GM21381 (cell line): ENCODE measurements around the gene GABBR2.
A peak's percentile ranks its signal among the peaks of the same experiment; 100 is the strongest.
"Not testable (repeated sequence)": the region's sequence is repeated elsewhere in the genome, so short reads cannot be mapped to it uniquely, and the experiment has no call there.

Source experiments
- ATAC-seq: cut with Tn5 transposase; IDR thresholded peaks from one replicate; pipeline ENCODE4 v1.9.1; 2021; ENCODE audit warnings: mild to moderate bottlenecking, moderate library complexity; ENCODE audit not compliant: unreplicated experiment

The GABBR2 gene

DNA sequence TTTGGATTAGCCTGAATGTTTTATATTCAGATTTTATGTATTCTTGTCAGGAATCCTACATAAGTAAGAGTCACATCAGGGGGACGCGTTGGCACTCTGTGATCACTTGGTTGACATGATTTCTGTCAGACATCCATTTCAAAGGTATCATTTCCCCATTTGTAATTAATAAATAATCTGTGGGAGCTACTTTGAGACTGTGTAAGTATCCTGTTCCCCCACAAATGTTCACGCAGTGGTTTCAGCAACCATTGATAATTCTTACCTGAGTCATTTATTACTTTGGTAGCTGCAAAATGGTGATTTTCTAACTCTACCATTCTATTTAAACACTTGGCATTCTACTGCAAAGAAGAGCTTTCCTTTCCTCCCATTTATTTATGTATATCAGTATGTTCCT, 396.4 kb downstream of the GABBR2 start:
- ATAC-seq = peak; percentile 62

DNA sequence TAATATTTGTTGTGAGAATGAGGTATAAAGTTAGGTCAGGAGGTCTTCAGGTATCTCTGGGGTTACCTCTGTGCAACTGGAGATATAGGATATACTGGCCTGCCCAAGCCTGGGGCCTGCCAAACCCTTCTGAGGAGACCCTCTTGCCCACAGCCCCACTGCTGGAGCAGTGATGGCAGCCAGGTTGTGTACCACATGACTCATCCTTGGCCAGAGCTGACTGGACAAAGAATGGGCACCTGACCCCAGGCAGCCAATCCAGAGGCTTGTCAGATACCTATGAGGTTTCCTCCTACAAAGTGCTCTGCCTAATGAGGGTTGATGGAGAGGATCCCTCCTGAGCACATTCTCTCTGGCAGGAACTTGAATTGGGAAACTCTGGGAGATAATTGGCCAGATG, 397.2 kb downstream of the GABBR2 start:
- ATAC-seq = no peak

DNA sequence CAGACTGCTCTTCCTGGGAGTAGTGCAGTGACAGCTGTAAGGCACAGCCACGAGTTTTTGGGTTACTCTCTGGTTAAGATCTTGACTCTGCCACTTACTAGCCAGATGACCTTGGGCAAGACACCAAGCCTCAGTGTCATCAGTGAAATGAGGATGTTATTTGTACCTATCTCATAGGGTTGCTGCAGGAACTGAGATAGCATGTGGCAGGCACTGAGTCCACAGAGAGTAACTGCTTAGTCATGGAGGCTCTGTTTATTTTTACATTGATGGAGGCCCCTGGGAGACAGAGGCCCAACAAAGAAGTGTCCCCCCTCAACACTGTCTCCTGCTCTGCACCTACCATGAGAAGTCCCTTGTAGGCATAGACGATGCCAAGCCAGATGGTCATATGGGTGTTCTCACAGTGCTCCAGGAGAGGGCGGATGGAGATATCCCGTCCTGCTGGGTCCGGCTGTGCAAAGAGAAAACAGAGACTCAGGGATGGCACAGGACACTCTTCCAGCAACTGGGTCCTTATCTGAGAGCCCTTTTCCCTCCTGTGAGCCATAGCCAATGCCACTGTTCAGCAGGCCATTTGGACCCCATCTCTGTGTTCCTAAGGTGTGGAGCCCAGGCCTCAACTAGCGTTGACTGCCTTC, 397.9 kb downstream of the GABBR2 start:
- ATAC-seq = no peak

DNA sequence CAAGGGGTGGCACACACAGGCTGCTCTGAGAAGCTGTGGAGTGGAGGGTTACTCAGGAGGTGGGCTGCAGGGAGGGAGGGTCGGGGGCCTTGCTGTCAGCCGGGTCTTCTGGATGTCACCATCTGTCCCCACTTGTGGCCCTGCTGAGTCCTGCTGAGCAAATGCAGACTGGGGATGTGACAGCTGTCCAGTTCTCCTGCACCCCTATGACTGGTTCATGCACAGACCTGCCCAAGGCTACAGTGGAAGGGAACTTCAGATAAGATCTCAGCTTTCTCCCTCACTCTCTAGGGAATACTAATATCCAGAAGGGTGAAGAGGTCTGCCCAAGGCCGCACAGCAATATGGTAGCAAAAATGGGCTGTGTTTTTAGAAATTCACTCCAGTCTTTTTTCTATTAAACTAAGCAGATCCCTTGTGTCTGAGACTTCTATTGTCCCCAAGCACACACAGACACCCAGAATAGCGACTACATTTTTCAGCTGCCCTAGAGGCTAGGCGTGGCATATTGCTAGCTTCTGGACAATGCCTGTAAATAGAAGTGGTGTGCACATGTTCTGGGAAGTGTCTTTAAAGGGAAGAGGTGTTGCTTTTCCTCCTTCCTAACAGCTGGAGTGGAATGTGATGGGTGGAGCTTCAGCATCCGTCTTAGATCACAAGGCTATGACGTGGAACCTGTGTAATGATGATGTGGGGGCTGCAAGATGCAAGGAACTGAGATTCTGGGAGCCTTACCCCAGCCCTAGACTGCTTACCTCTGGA, 402.2 kb downstream of the GABBR2 start:
- ATAC-seq = no peak

DNA sequence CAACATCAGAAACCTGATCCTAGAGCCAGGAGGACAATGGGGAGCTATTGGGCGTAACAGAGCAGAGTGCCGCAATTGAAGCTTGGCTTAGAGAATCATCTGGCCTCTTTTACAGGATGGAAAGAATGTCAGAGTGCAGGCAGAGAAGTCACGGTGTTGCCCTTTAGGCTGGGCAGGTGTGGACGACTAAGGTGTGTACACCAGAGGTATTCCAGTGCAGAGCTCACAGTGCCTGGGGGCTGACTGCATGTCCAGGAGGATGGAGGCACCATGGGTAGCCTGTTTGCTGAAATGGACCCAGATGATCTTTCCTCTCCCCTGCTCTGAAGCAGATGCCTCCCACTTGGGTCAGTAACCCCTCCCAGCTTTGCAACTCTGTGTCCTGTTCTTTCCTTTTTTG, 404.4 kb downstream of the GABBR2 start:
- no peak for ATAC-seq

DNA sequence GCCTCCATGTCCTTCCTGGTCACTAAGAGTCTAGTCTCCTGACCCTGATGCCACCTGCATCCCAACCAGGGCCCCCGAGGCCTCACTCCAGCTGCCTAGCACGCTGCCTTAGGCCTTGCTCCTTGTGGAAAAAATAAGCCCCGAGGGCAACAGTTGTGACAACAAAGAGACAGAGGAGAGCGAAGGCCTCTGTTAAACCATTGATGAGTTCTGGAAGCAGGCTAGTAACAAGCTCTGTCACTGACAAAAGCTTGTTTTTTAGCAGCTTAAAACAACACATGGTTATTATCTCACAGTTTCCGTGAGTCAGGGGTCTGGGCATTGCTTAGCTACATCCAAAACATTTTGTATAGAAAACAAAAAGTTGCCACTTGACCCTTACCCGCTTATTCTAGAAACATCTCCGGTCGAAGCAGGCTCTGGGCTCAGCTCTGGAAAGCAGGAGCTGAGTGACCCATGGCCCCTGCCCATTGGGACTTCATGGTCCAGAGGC, 405.1 kb downstream of the GABBR2 start:
- no peak for ATAC-seq

DNA sequence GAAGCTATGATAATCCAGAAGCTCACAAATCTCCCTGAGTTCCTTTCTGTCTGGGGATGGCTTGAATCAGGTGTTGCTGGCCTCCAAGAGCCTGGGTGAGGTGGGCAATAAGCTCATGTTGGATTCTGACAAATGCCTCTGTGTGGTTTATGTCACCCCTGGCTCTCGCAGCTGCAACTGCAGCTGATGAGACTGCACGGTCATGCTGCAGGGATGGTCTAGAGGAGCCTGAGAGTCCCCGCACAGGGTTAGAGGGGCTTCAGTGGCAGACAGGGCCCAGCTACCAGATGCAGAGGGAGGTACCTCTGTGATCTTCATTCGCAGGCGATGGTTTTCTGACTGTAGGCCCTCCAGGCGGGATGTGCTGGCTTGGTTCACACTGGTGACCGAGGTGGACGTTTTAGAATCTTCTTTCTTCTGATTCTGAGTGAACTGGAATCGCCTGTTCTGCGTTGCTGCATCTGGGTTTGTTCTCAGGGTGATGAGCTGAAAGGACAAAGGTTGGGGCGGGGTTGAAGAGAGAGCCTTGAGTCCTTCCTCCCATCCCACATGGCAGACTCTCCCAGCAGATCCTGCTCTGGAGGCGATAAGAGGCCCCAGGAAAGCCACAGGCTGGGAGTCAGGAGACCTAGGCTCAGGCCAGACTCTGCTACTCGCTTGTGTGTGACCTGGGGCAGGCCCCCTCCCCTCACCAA, 405.6 kb downstream of the GABBR2 start:
- ATAC-seq = no peak

DNA sequence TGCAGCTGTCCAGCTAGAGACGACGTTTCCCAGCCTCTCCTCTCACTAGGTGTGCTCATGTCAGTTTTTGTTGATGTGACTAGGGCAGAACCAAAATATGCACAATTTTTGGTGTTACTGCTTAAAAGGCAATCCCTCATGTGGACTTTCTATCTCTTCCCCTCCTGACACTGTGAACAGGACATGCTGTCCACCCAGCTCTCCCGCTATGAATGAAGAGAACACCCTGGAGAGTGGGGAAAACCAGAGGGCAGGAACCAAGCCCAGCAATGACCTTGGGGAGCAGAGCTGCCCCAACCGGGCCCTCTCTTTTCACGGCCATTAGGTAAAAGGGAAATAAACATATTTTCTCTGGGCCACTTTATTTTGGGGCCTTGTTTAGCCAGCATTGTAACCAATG, 406.6 kb downstream of the GABBR2 start:
- ATAC-seq = no peak

DNA sequence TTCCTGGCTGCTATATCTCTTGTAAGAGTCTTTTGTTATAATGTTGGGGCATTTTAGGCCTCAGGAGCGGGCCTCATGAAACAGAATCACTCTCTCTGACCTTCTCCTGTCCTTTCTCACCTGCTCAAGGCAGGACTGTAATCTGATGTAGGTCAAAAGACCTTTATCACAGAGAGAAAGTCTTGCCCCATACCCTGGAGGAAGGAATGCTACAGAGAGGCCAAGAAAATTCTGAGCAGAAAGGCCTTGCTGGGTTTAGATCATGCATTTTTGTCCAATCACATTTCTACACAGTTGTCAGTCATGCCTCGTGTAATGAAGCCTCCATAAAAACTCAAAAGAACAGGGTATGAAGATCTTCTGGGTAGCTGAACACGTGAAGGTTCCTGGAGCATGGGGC, 408.1 kb downstream of the GABBR2 start:
- ATAC-seq = no peak

DNA sequence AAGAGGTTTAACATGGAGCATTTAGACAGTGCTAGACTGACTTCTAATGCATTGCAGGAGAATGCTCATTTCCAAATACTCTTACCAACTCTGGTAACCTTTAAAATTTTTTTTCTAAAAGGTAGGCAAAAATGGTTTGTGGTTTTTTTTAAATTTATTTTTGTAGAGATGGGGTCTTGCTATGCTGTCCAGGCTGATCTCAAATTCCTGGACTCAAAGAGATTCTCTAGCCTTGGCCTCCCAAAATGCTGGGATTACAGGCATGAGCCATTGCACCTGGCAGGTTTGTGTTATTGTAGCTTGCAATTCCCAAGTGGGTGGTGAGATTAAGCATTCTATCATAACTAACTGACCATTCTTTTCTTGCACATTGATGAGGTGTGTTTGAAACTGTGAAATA, 410.3 kb downstream of the GABBR2 start:
- ATAC-seq = no peak

DNA sequence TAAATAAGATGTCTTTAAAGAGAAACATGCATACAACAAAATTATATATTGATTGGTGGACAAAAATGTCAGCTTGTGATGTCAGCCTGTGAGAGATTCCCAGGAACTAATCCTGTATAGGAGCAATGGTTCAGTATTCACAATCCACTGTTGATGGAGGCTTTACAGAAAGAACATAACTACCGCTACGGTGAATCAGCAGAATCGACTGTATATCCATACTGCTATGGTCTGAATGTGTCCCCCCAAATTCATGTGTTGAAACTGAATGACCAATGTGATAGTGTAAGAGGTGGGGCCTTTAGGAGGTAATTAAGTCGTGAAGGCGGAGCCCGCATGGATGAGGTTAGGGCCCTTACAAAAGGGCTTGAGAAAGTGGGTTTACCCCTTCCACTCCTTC, 412.9 kb downstream of the GABBR2 start:
- no peak for ATAC-seq

DNA sequence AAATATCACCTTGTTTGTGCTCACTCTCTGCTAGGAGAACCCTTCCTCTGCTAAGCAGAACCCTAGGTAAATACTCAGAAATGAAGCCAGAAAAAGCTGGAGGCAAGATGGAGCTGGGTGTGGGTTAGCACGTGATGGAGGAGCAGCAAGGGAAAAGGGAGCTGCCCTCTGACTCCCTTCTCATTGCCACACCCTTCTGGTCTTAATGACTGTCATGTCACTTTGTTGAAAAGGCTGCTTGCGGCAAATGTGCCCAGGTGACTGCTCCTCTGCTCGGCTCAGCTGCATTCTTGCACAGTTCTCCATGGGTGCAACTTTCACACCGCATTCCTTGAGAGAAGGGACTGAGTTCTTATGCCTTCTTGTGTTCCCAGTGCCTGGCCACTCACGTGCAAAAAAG, 416.9 kb downstream of the GABBR2 start:
- ATAC-seq = no peak

DNA sequence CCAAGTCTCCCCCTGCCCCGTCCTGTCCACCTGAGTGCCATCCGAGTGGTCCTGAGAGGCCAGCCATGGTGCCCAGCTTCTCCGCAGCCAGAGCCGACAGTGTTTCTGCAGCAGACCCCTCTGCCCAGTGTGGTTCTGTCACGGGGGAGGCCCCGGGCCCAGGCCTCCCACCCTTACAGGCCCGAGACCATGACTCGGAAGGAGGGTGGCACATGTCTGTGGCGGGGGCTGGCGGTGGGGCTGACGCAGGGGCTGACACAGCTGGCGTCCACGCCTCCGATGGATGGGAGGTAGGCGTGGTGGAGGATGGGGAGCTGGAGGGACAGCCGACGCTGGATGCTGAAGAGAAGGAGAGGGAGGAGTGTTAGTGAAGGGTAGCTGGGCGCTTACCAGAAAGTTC, 418.3 kb downstream of the GABBR2 start:
- no peak for ATAC-seq

DNA sequence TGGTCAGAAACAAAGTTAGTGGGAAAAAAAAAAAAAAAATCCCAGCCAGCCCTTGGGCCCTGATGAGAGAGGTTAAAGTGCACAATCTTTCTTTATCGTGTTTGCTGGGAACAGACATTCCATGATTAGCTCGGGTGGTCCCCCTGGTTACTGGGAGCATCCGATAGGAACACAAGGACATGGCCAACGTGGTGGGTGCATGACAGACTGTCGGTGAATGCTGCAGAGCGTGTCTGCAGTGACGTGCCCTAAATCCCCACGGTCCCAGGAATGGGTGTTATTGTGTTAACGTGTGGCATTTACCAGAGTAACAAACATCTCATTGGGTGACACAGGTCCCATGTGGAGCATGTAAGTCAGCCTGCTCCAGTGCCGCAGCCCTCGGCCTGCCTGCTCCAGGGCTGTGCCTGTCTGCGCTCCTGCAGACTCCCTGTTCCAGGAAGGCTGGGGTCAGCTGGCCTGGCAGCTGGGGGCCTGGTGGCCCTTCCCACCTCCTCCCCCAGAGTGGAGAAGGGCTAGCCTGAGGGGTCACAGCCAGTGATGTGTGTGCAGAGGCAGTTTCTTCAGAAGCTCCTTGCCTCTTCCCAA, 419.0 kb downstream of the GABBR2 start:
- no peak for ATAC-seq

DNA sequence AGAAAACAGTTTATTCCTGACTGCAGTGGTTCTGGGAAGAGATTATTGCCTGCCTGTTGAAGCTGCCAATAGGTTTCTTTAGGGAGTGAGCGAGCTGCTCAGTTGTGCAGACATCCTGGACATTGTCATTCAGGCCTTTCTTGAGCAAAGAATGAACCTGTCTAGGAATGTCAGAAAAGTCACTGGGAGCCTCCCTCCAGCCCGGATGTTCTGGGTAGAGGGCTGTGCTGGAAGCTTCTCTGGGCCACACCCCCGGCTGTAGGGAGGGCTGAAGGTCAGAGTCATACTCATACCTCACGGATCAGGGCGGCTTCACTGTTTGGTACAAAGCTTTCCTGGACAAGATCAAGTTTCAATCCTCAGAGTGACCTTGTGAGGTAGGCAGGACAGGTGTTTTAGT, 419.9 kb downstream of the GABBR2 start:
- no peak for ATAC-seq

DNA sequence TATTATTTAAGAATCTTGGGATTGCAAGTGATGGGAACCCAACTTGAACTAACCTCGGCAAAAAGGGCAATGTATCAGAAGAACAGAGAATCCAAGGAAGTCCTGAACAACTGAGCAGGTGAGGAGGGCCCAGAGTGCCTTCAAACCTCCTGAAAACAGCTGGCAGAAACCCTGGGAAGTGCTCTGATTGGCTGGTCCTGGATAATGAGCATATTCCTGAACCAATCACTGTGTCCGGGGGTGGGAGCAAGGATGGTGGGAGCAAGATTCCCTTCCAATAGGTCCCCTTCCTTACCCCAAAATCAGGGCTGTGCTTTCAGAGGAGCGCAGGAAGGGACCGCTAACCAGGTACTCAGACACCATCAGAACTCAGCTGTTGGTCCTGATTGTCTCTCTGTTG, 421.4 kb downstream of the GABBR2 start:
- ATAC-seq = no peak

DNA sequence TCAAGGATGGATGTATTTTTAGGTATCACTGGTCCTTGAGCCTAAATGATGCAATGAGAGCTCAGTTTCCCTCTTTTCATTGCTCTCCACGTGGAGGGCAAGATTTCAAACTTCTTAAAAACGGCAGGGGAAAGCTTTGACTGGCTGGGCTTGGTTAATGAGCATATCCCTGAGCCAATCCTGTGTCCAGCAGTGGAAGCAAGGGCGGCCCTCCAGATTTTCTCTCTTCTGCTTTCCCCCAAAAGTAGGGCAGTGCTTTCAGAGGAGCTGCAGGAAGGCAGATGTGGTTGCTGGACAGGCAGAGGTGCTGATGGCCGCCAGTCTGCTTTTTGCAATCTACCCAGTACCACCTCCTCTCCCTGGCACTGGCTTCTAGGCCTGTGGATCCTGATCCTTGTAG, 423.3 kb downstream of the GABBR2 start:
- ATAC-seq = no peak

DNA sequence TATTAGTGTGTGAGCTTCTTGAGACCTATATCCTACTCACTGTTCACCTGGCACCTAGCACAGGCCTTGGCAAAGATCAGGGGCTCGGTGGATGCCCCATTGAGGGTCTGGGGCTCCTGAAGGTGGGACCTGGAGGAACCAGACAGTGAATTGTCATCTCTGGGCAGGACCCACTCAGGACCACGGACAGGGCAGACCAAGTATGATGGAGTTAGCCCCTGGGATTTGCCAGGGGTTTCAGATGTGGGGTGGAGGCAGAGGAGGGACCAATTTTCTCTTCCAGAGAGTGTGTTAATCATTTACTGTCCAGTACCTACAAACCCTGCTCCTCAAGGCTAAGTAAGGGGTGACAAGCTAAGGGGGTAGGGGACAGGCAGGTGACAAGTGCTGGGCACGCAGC, 424.0 kb downstream of the GABBR2 start:
- no peak for ATAC-seq

DNA sequence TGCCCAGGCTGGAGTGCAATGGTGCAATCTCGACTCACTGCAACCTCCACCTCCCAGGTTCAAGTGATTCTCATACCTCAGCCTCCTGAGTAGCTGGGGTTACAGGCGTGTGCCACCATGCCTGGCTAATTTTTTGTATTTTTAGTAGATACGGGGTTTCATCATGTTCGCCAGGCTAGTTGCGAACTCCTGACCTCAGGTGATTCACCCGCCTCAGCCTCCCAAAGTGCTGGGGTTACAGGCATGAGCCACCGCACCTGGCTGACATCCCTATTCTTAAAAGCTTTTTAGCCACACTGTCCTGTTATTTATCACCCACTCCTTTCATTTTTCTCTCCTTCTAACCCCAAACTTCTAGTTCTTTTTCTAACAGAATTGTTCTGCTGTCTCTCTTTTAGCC, 425.6 kb downstream of the GABBR2 start:
- not testable (repeated sequence) for ATAC-seq

DNA sequence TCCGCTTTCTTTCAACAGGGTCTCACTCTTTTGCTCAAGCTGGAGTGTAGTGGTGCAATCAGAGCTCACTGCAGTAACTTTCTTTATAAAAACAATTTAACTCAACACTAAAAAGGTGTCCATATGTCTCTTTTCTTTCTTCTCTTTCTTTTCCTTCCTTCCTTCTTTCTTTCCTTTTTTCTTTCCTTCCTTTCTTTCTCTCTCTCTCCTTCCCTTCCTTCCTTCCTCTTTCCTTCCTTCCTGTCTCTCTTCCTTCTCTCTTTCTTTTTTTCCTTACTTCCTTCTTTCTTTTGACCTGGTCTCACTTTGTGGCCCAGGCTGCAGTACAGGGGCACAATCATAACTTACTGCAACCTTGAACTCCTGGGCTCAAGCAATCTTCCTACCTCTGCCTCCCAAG, 427.5 kb downstream of the GABBR2 start:
- no peak for ATAC-seq

DNA sequence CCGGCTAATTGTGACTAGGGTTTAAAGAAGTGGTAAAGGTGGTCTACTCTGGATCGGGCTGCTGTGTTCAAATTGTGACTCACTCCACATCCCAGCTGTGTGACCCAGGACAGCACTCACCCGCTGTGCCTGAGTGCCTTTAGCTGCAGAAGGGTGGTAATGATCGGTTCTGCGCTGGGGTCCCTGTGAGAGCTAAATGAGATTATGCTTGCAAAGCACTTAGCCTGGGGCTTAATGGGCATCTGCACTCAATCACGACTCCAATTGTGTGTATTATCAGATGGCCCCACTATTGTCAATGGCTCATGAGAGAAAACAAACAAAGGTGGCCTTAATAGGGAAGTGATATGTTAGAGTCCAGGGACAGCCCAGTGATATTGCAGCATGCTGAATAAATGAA, 428.2 kb downstream of the GABBR2 start:
- ATAC-seq = no peak

DNA sequence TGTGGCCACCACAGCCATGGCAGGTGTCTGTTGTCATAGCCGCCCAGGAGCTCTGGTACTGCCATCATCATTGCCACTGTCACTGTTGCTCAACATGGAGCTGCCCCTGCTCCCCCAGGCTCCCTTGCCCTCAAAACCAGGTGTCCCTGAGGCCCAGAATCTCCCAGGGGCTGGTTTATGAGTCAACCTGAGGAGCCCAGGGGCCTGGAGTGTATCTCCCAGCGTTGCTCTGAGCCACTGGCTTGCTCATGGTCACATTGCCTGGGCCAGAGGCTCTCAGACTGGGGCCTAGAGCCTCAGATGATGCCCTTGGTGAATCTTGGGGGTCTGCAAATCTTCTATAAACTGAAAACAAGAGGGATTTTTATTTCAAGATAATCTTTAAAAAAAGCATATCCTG, 428.6 kb downstream of the GABBR2 start:
- no peak for ATAC-seq
